HG03135 (cell line): ENCODE data around the gene CMTR1.

Source experiments
- ATAC-seq: cut with Tn5 transposase; IDR thresholded peaks from one replicate; pipeline ENCODE4 v1.9.1; 2021; ENCODE audit warnings: mild to moderate bottlenecking, moderate library complexity; ENCODE audit not compliant: unreplicated experiment

CMTR1 gene

DNA sequence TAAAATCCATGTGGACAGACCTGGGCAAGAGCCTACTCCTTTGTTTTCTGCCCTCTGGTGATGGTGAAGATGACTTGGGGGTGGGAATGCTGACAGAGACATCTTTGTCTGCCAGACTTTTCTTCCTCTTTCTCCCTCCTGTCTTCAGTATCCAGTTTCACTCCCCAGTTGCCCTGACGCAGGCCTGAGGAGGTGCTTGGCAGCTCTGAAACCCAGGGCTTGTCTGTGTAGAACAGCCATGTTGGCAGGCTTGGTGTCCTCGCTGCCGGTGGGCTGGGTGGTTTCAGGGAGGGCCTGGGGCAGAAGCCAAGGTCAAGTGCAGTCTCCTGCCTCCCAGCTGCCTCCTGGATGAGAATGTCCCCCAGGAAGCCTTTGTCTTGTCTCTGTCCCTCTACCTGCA is 44.2 kb downstream of the CMTR1 start:
- ATAC-seq = no peak

DNA sequence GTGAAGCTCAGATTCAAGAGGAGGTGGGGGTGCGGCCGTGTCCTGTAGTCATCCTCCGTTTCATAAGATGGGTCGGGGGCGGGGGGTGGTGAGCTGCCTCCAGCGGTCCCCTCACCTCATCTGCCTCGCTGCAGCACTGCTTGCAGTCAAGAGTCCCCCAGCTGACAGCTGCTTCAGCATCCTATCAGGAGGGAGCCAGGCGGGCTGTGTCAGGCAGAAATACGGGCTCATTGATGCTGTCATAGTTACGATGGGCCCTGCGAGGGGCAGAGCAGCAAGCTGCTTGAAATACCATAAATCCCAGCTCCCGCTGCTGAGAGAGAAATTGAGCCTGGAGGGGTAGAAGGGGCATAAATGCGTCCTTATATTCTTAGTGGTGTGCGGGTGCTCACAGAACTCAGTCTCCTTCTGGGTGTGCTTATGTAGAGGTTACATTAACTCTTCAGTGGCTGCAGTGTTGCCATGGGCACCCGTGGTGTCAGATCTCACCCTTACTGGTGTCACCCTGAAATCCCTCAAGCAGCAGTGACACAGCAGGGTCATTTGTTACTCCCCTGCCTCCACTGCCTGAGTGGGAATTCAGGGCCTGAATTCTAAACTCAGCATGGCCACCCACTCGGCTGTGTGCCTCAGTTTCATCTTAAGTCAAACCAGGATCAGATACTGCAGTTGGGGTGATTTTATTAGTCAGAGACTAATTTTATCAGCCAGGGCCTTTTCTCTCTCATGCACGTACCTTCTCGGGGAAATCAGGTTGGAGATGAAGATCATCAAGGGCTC is 44.8 kb downstream of the CMTR1 start:
- no peak for ATAC-seq

DNA sequence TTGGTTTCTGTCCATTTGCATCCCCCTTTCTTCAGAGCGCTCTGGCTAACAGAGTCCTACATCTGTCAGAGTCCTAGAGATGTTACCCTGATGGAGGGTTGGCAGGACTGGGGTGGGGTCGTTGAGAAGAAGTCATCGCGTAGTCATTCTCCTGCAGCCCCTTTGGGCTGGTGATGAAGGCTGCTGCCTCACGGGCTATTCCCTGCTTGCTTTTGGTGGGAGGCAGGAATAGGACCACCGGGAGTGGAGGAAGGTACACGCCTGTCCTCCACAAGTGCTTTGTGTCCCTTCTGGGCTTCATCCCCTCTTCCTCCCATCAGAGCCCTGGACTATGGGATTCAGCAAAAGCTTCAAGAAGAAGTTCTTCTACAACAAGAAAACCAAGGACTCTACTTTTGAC is 45.8 kb downstream of the CMTR1 start:
- ATAC-seq = no peak

DNA sequence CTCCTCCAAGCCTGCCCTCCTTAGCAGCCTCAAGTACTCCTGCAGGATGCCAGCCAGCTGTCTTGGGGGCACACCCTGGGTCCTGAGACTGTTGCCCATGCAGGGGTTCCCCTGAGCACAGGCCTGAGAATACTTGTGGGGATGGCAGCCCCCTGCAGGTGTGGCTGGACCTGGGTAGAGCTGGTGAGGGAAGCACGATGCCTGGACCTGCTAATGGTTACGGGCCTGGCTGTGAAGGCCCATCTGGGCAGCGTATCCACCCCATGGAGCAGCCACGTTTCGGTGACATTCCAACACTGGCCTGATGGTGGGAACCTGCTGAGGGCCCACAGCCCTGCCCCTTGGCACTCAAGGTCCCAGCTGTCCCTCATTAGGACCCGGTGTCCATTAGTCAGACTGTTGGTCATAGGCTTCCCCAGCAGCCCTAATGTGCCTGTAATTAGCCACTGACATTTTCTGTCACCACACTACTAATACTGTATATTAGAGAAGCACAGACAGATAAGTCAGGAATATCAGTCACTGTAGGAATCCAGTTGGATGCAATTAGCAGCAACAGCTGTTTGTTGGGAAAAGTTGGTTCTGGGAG is 46.3 kb downstream of the CMTR1 start:
- ATAC-seq = no peak

DNA sequence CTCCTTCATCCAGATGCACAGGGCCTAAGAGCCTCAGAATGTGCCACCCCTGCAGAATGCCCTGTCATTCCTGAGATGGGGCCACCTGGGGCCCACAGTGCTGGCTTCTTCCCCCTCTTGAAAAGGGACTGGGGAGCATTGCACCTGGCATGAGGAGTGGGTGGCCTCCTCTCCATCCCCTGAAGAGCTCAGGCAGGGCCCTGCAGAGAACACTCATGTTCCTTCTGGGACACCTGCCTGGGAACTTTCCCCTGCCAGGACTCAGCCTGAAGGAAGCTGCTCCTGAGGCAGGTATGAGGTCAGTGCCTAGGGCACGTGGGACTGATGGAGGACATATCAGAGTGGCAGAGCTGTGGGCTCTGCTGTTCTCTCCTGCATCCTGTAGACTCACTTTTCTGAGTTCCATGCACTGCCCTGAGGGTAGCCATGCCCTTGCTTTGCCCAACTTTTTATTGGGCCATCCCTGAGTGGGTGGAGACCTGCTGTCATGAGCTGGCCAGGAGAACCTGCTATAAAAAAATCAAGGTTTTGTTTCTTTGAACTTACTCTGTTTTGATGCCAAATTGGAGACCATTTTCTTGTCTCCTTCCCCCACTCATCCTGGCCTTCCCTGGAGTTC is 47.2 kb downstream of the CMTR1 start:
- no peak for ATAC-seq

DNA sequence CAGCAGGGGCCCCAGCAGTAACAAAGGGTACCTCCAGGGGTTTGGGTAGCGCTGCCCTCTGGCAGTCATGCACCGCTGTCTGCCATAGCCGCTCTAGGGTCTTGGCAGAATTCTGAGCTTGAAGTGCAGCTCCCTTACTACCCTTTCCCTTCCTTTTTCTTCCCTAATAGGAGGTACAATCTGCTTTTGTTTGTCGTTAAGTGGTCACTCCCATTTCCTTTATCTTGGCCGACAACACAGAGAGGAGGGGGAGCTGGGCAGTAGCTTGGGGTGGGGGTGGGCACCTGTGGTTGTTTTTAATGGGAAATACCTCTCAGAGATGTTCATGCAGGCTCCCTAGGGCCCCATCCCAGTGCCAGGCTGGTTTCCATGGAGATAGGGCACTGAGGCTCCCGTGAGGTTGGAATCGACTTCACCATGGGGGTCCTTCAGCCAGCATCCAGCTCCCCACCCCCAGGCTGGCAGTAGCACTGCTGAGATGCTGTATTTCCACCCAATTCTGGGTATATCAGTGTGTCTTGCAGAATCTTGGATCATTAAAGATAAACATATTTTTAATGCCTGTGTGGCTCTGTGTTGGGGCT is 48.0 kb downstream of the CMTR1 start:
- ATAC-seq = no peak

DNA sequence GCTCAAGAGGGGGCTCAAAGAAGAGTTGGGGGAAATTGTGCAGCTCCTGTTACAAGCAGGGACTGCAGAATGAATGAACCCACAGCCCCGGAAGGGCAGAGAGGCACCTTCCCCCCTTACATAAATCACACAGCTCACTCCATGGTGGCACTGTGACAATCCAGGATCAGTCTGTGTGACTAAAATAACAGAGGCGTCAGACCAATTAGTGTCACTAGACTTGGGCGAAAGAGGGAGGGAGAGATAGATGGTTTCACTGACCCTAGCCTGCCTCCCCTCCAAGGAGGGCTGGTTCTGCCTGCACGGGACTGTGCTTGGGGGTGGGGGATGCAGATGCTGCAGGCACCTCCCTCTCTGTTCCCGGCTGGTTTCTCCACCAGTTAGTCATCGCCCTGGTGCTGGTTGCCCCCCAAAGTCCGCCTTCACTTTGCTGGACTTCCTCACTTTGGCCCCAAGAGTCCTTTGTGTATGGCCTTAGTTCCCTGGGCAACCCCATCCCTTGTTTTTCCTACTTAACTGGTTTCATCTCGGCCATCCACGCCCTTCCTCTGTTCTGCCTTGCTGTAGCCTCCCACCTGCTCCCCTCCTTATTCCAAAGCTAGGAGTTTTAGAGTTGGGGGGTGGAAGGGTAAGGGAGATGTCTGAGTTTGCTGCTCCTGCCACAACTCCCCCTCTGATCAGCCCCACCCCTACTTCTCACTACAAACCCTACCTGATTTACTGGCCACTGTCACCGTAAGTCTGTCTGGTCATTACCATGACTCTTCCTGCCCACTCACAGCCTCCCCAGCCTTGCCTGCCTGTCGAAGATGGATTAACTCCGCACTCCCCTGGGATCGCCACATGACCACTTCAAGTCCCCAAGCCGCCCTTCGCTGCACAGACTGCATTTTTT is 48.9 kb downstream of the CMTR1 start:
- ATAC-seq = no peak

DNA sequence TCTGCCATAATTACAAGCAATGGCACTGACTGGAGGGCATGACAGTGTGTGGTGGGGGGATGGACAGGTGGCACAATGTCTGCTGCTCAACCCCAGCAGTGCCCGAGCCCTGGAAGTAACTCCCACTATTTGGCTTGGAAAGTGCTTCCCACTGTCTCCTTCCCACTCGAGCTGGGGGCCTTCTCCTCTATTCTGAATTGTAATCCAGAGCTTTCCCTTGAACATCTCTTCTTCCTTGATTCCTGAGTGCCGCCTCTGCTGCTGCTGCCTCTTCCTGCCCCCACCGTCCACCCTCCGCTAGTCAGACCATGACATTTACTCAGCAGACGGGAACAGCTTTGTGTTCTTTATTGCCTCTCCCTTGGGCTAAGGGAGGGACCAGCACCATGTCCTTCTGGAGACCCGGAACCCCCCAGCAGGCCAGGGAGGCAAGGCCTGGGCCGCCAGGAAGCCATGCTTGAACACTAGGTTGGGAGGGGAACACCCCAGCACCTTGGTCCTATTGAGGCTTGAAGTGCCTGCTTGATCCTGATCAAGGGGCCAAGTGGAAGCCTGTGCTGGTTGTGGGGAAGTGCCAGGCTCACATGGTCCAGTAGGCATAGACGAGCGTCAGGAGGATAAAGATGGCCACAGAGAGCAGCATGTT is 49.7 kb downstream of the CMTR1 start:
- ATAC-seq = no peak

DNA sequence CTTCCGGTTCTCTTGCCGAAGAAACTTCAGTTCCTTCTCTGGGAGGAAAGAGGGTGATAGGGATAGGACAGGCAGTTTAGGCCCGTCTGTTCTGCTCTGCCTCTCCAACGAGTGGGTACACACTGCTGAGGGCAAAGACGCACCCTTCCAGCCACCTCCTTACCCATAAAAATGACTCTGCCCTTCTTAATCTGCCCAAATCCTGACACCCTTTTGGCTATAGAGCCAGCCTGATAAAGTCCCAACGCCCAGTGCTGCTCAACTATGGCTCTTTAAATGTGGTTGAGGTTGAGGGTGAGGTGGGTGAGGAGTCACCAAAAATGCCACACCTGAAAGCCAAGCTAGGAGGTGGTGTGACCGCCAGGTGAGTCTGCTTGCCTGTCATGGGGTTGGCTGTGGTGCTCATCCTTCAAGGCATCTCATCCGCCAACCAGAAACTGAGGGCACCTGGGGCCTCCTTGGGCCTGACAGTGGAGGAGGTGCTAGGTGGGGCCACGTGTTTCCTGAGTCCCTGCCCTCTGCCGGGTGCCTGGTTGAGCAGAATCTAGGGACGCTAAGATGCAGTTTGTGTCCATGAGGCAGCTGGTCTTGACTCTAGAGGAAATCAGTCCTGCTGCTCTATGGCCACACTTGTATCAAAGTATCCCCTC is 50.4 kb downstream of the CMTR1 start:
- ATAC-seq = no peak

DNA sequence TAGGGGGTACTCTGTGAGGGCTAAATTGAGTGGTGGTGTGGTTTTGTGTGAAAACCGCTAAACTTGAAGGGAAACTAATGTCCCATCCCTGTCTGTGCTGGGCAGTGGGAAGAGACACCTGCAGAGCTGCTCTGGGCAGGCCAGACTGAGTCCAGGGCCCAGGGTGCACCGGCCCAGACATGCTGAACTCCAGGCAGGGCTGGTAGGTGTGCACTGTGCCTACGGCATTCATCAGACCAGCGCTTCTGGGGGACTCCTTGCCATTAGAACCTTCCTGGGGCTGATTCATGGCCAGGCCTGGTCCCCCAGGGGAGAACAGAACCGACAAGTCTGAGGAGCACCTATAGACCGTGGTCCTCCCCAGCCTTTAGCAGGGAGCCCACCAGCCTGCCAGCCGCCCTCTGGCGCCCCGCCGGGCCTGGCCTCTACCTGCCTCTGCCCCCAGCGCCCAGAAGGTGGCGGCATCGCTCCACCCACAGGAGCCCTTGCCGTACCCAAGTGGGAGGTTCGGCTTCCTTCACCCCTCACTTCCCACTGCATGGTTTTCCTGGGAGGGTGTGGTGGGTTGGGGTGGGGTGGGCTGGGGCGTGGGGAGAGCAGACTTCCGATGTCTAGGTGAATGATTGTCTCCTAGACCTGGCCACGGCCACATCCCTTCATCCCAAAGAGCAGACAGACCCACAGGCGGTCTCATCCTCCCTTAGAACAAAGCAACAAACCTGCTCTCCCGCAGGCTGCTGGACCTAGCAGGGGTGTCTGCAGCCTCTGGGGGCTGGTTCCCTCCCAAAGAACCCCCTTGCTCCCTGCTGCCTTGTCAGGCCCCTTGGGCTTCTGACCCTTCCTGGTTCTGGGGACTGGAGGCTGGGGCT is 51.1 kb downstream of the CMTR1 start:
- ATAC-seq = no peak

DNA sequence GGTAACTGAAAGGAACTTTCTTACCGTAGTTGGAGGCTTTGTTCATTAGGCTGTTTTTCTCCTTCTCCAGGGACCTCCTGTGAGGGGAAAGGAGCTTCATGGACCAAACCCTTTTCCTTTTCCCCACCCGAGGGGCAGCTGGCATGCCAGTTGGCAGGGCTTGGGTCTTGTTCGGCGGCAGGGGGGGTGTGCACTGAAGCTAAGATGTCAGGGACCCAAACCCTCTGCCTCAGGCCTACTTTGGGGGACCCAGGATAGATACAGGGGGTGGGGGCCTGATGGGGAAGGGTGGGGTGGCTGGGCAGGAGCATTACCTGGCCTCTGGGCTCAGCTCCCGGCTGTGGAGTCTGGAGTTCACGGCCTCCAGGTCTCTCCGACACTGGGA is 51.8 kb downstream of the CMTR1 start:
- no peak for ATAC-seq

DNA sequence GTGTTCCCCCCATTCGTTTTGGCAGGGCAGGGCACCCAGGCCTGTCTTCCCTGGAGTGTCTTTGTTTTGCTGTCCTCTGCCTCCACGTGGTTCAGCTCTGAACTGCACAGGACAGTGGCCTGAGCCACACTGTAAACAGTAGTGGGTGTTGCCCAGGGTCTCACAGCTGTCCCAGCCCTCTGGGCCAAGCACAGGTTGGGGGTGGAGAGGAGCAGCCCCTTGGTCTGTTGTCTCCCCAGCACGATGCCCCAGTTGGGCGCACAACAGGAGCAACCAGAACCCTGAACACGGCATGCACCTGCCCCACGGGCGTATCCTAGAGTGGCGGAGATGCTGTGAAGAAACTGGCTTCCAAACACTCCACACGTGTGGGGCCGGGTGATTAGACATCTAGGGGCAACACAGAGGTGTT is 52.3 kb downstream of the CMTR1 start:
- ATAC-seq = no peak

DNA sequence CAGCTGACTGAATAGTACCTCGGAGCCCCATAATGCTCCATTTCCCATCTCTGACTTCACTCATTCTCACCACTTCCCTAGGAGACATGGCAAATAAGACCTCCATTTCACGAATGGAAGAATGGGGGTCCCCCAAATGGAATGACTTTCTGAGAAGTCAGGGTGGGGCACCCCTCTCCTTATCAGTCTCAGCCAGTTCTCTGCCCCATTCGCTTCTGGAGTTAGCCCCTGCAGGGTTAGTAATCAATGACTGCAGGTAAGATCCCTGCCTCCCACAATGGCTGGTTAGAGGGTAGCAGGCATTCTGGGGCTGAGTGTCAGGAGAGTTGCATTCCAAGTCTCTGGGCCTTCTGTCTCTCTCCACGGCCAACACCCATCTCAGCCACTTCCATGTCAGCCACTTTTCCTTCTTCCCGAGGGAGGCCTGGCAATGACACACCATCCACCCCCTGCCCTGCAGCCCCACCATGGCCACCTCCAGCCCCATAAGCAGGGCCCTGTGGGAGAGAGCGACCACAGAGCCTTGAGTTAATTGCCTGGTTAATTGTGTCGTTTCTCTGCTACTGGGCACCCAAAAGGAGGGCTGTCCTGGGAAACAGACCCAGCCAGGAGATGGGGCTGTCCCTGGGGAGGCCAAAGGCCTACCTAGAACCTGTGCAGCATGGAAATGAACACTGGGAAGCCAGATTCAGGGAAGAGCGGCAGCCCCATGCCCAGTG is 53.3 kb downstream of the CMTR1 start:
- ATAC-seq = no peak

DNA sequence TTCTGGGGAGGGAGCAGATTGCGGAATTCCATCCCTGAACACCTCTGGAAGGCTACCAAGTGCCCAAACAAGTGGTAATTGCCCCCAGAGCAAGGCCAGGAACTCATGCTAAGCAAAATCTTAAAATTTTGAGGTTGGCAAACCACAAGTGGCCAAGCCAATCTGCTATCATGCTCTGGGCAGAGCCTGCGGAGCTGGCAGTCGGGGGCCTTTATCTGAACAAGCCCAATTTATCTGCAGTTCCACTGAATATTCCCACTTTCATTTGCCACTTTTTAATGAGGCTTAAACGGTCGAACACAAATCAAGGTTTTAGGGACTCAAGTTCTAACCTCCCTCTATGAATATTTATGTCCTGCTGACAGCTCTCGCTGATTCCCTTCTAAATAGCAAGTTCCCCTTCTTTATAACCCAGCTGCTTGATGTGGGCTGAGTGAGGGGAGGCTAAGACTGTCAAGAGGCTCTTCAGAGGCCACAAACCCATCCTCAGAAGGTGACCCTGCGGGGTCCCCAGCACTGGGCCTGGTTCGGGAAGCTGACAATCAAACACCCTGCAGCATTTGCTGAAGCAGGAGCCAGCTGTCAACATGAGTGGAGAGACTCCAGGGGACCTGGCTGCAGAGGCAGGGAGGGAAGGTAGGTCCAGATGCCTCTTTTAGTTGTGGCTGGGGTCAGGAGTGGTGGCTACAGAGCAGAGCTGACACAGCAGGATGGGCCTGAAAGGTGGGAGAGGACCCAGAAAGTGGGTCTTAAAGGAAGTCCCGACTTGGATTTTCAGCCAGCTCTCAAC is 54.8 kb downstream of the CMTR1 start:
- ATAC-seq = no peak

DNA sequence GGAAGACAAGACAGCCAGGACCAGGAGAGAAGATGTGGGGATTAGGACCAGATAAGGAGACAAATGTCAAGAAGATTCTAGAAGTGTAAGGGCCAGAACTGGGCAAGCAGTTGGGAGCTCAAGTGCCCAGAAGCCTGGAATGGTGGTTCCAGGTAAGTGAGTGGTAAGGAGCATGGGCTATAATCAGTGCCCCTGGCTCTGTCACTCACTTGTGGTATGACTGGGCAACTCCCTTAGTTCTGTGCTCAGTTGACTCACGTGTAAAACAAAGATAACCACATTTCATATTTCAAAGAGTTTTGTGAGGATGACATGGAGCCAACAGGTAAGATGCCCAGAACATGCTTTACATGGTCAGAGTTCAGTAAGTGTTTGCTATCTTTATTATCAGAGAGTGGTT is 55.5 kb downstream of the CMTR1 start:
- ATAC-seq = no peak

DNA sequence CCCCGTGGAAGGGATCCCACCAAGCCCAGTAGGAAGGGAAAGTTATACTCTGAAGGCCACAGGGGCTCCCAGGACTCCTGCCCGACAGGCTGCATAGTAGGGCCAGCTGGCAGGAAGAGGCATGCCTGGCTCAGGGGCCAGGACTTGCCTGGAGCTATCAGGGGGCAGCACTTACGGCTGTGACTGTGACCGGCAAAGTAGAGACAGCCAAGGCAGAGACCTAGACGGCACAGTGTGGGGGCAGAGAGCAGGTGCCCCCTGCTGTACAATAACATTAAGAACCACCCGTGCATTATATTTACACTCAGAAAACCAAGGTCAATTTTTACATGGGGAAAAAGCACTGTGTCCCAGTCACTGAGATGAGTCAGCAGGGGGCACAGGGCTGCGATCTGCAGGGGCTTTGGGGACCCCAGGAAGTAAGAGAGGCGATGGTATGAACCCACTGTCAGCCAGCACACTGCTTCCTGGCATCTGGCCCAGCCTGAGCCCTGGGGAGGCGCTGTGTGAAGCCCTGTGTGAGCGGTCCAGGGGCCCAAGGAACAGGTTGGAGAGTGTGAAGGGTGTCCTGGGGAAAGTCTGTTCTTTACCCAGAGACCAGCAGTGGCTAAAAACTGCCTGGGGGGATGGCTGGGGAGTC is 56.8 kb downstream of the CMTR1 start:
- ATAC-seq = no peak

DNA sequence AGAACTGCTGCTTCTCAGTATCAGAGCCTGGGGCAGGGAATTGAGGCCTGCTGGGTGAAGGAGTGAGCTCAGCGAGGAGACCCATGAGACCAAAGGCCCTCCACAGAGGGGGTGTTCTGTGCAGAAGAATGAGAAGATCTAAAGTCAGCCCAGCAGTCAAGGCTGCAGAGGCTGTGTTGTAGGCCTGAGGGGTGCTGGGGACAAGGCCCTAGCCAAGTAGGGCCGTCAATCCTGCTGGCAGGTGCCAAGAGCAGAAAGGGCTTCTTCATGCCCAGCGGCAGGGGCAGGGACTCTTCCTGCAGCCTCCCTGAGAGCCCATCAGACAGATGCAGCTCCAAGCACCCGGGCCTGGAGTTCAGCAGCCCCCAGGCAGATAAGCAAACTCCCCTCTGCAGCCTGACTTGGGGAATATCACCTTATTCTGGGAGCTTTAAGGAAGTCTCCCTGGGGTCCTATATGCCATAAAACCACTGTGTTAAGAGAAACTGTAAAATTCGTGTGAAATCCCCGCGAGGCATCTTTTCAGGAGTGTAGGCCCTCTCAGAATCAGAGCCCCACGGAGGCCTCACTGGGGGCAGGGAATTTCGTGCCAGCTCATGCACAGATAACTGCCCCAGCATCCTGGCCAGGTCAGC is 57.6 kb downstream of the CMTR1 start:
- ATAC-seq = no peak
